Spleen (tissue), 7 donors: ENCODE measurements around the gene NFIX.

Experiments used
- CTCF ChIP-seq, 11 experiments: fragments of 200-600 bp in 7 of 11; fragments of 450-650 bp in 4 of 11; sonication (generic) in 4 of 11; IDR thresholded peaks in 8 of 11; conservative IDR thresholded peaks in 3 of 11; 1 replicate in 7 of 11; 2 replicates in 4 of 11; pipeline versions ENCODE4 v1.4.0 to v1.8.0; 2016 to 2021; ENCODE audit warnings: antibody characterized with exemption in 11 of 11, inconsistent platforms in 4 of 11, mild to moderate bottlenecking in 1 of 11
- POLR2A ChIP-seq, 3 donors: fragments of 450-650 bp; IDR thresholded peaks; one replicate each; pipeline ENCODE4 v1.5.1; 2017; ENCODE audit warnings: antibody characterized with exemption in 3 of 3, mild to moderate bottlenecking in 1 of 3
- POLR2AphosphoS5 ChIP-seq, 3 donors: sonication (generic); formaldehyde crosslinking; IDR thresholded peaks; one replicate each; pipeline ENCODE4 v1.5.1; 2017; ENCODE audit warnings: antibody characterized with exemption in 3 of 3
- donor health status: DM: no; HTN: no; CAD: no; lungs with moderate emphysema.
- donor health status: DM: no; HTN: no; CAD: no.
- donor health status: DM: no; HTN: no; CAD: no.

GRCh38 chr19:13110099-13110610 lies 114.9 kb downstream of the NFIX start:
- TF ChIP-seq CTCF (IDR thresholded peaks at IDR 0.05 in 8 of 11, conservative IDR thresholded peaks at IDR 0.05 in 3 of 11) = no peak
- no peak for TF ChIP-seq POLR2AphosphoS5 (IDR thresholded peaks at IDR 0.05)
- no peak for TF ChIP-seq POLR2A (IDR thresholded peaks at IDR 0.05)
